Hepatocyte (in vitro differentiated cells): ENCODE measurements around the gene FAM131C.

Source experiments
- CTCF ChIP-seq: fragments of 200-600 bp; sonication (generic); IDR thresholded peaks from 2 replicates; pipeline ENCODE4 v1.5.1; 2016; ENCODE audit warnings: antibody characterized with exemption, mild to moderate bottlenecking; ENCODE audit not compliant: poor library complexity
- EZH2 ChIP-seq: fragments of 200-600 bp; sonication (generic); IDR thresholded peaks from 2 replicates; pipeline ENCODE4 v1.6.1; 2016; ENCODE audit warnings: antibody characterized with exemption, mild to moderate bottlenecking, borderline replicate concordance

GRCh38 chr1:16017461-16018303 lies 55.8 kb downstream of the FAM131C start, which contains the start of gene HSPB7:
- TF ChIP-seq CTCF (no peak), EZH2 (no peak)
